Astrocyte of the cerebellum (primary cell): ENCODE results near the gene MARCHF4.
"Not testable (repeated sequence)": the region's sequence is repeated elsewhere in the genome, so short reads cannot be mapped to it uniquely, and the experiment has no call there.

Experiments used
- DNase-seq: peaks from one replicate; pipeline ENCODE4 v3.0.0-alpha.2; 2011; ENCODE audit warnings: low read depth
- H3K4me3 ChIP-seq: 2 replicates; pipeline ENCODE4 v1.5.1; 2011; ENCODE audit warnings: mild to moderate bottlenecking, low read depth, low read length, moderate library complexity
- in situ Hi-C: cut with HindIII; loops from 2 replicates; pipeline ENCODE4 v1.10.0; 2017; ENCODE audit warnings: low sequenced_read_pairs
- TF ChIP-seq, protein P1 (sequence below): IDR thresholded peaks from 2 replicates; pipeline ENCODE4 v1.5.1; 2012; ENCODE audit warnings: low read length, low read depth, moderate library complexity, mild to moderate bottlenecking; ENCODE audit errors: missing control alignments

The MARCHF4 gene

DNA sequence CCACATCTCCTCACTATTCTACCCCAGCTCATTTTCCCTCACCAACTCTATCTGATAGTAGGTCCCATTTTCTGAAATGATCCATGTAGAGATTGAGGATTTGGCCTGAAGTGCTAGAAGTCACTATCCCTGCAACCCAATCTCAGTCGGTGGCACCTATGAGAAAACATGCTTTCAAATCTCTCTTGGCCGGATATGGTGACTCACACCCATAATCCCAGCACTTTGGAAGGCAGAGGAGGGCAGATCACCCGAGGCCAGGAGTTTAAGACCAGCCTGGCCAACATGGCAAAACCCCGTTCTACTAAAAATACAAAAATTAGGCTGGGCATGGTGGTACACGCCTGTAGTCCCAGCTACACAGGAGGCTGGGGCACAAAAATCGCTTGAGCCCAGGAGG lies 19.1 kb upstream of the MARCHF4 start:
- no peak for DNase-seq
- TF ChIP-seq, protein P1, sequence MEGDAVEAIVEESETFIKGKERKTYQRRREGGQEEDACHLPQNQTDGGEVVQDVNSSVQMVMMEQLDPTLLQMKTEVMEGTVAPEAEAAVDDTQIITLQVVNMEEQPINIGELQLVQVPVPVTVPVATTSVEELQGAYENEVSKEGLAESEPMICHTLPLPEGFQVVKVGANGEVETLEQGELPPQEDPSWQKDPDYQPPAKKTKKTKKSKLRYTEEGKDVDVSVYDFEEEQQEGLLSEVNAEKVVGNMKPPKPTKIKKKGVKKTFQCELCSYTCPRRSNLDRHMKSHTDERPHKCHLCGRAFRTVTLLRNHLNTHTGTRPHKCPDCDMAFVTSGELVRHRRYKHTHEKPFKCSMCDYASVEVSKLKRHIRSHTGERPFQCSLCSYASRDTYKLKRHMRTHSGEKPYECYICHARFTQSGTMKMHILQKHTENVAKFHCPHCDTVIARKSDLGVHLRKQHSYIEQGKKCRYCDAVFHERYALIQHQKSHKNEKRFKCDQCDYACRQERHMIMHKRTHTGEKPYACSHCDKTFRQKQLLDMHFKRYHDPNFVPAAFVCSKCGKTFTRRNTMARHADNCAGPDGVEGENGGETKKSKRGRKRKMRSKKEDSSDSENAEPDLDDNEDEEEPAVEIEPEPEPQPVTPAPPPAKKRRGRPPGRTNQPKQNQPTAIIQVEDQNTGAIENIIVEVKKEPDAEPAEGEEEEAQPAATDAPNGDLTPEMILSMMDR: no peak
- in situ Hi-C loops: no loop called here
- no peak overlapping the region for H3K4me3 ChIP-seq

DNA sequence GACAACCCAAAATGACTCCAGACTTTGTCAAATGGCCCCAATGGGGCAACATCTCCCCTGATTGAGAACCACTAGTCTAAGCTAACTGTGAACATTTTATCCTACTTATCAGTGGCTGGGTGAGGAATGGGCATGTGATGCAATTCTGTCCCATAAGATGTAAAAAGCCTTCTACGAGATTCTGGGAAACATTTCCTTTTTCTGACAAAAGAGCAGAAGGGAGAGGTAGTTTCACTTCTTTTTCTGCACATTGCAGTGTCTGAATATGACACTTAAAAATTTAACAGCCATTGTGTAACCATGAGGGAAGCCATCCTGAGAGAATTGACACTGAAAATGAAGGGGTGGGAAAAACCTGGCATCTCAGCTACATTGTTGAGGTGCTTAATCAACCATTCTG lies 17.3 kb upstream of the MARCHF4 start:
- no peak for DNase-seq

DNA sequence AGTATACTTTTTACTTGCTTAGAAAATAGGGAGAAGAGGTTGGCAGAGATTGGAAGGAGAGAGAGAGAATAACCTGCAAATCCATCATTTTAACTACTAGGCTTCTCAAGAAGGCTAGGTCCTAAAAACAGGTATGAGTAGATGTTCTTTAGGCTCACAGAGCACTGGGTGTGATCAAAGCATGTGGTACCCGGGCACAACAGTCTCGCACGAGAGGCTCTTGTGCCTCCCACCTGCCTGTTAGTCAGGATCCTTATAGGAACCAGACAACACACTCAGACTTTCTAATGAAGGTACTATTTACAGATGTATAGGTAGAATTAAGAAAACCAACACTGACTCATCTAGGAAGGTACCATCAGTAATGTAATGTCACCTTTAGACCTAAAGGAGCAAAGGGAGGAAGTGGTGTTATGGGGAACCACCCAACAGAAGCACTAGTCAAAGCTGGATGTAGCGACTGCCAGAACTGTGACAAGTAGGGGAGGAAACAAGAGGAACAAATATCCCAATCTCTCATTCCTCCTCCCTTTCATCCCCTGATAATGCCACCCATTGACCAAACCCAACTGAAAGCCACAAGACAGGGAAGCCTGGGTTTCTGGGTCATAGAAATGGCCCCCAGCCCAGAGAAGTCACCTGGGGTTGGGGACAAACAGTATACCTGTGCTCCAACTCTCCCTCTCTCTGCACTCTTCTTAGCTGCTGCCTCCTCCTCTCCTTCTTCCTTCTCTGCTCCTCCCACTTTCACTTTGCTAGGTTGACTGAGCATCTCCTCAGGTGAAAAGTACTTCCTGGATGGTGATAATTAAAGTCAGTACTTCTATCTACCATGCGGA lies 16.0 kb upstream of the MARCHF4 start:
- in situ Hi-C loops: no loop called here
- DNase-seq: no peak
- TF ChIP-seq, protein P1: no peak
- H3K4me3 ChIP-seq: no peak overlapping the region

More for the DNA sequence above, 17.3 kb upstream of the MARCHF4 start:
- no peak overlapping the region for H3K4me3 ChIP-seq
- in situ Hi-C loops: no loop called here
- TF ChIP-seq, protein P1: no peak

DNA sequence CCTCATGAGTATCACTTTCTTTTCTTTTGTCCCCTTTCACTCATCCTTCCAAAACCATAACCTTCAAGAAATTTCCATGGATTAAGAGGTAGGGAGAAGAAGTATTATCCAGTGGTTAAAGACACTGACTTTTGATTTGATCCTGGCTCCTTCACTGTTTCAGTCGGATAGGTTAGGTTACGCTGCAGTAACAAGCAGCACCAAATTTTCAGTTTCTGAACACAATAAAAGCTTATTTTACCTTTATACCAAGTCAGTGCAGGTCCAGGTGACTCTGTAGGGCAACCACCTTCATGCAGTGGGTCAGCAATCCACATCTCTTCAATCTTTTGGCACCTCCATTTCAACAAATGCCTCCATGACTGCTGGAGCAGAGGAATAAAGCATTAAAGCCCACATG lies 15.0 kb upstream of the MARCHF4 start:
- no peak for DNase-seq
- no peak overlapping the region for H3K4me3 ChIP-seq
- in situ Hi-C loops: no loop called here
- TF ChIP-seq, protein P1: no peak

DNA sequence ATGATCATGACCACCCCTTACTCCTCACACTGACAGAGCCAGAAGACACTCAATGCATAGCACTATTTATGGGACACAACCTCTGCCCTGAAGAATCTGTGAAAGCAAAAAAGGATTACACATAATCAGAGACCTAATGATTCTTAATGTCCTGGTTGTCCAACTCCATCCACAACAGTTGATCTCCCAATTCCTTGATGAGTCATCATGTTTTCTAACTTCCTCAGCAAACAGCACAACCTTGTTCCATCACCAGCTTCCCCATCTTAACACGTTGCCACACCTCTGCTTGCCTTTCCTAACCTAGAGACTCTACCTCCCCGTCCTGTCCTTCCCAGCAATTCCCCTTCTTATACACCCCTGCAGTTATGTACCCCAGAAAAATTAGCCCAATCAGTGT lies 13.2 kb upstream of the MARCHF4 start:
- no peak overlapping the region for H3K4me3 ChIP-seq
- TF ChIP-seq, protein P1: no peak
- in situ Hi-C loops: no loop called here
- no peak for DNase-seq

DNA sequence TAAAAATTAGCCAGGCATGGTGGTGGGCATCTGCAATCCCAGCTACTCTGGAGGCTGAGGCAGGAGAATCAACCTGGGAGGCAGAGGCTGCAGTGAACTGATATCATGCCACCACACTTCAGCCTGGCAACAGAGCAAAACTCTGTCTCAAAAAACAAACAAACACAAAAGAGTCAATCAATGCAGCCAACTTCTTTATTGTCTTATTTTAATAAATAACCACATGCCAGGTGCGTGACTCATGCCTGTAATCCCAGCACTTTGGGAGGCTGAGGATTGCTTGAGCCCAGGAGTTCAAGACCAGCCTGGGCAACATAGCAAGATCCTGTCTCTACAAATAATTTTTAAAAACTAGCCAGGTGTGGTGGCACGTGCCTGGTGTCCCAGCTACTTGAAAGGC lies 12.1 kb upstream of the MARCHF4 start:
- H3K4me3 ChIP-seq, in situ Hi-C loops, DNase-seq: not testable (repeated sequence)

DNA sequence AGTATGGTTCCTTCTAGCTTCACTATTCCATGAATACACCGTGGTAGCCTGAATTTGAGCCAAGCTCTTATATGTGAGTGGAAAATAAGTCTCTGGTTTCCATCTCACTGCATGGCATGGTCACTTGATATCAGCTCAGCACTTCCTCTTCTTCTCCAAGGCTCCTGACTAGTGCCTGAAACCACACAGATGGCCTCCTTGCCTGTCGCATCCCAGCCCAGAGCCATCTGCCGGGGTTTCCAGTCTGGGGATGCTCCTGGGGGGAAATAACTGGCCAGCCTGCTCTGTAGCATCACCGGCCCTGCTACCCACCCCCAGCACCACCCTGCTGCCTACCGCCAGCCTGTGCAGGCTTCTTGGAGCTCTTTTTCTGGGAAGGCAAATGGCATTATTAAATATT lies 7.7 kb upstream of the MARCHF4 start:
- TF ChIP-seq, protein P1: no peak
- no peak overlapping the region for H3K4me3 ChIP-seq
- in situ Hi-C loops: no loop called here
- no peak for DNase-seq
